Measurements from ENCODE around the gene DHRSX.
"Not testable (repeated sequence)": the region's sequence is repeated elsewhere in the genome, so short reads cannot be mapped to it uniquely, and the experiment has no call there.

DNA sequence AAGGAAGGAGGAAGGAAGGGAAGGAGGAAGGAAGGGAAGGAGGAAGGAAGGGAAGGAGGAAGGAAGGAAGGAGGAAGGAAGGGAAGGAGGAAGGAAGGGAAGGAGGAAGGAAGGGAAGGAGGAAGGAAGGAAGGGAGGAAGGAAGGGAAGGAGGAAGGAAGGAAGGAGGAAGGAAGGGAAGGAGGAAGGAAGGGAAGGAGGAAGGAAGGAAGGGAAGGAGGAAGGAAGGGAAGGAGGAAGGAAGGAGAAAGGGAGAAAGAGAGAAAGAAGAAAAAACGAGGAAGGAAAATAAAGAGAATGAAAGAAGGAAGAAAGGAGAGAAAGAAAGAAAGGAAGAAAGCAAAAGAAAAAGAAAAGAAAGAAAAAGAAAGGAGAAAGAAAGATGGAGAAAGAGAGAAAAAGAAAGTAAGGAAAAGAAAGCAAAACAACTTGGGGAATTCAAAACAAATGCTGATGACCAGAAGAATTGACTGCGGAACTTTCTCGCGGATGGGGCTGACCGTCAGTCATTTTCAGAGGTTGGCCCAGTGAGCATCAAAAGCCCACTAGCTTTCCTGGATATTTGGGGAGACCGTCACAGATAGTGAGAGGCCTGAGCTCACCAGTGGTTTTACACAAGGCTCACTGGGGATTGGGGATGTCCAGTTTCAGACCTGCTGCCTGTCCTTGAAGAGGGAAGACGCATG, 286.5 kb downstream of the DHRSX start:
- not testable (repeated sequence) for TF ChIP-seq CTCF, POLR2A (IDR thresholded peaks at IDR 0.05)

Measured in thyroid gland (tissue), 4 donors.